Uterus (tissue), 4 donors: ENCODE measurements around the gene MICAL3. TPM values are rescaled to one million over a fixed set of nuclear protein-coding genes. Genes with fewer than 3 reads are reported as not detected.

Source experiments
- DNase-seq, 2 donors: peaks; one replicate each; pipeline ENCODE4 v3.0.0-alpha.2; 2019 to 2020
- H3K27ac ChIP-seq, 2 donors: fragments of 200-600 bp; sonication (generic); 1 replicate in 1 of 2; 2 replicates in 1 of 2; pipeline ENCODE4 v1.5.1; 2016 to 2018
- H3K27me3 ChIP-seq, 2 donors: fragments of 200-600 bp; sonication (generic); one replicate each; pipeline ENCODE4 v1.5.1; 2018 to 2019; ENCODE audit warnings: control low read depth in 1 of 2
- H3K36me3 ChIP-seq, 2 donors: fragments of 200-600 bp; sonication (generic); one replicate each; pipeline ENCODE4 v1.5.1; 2019; ENCODE audit warnings: control low read depth in 1 of 2
- H3K4me1 ChIP-seq, 2 donors: fragments of 200-600 bp; sonication (generic); one replicate each; pipeline ENCODE4 v1.5.1; 2018 to 2019; ENCODE audit warnings: control low read depth in 1 of 2
- H3K4me3 ChIP-seq, 2 donors: fragments of 200-600 bp; sonication (generic); 1 replicate in 1 of 2; 2 replicates in 1 of 2; pipeline ENCODE4 v1.5.1; 2018 to 2019; ENCODE audit warnings: mild to moderate bottlenecking in 1 of 2
- H3K9me3 ChIP-seq, 2 donors: fragments of 200-600 bp; sonication (generic); one replicate each; pipeline ENCODE4 v1.5.1; 2019; ENCODE audit warnings: control low read depth in 1 of 2
- POLR2A ChIP-seq, 2 donors: fragments of 450-650 bp; IDR thresholded peaks; one replicate each; pipeline ENCODE4 v1.6.1; 2016; ENCODE audit warnings: antibody characterized with exemption in 2 of 2, mild to moderate bottlenecking in 1 of 2, moderate library complexity in 1 of 2
- intact Hi-C: fragments of 100-400 bp; cut with DNase I; formaldehyde crosslinking; loops from one replicate; pipeline ENCODE4 v1.15.1; 2023; ENCODE audit warnings: low total_unique reads
- total RNA-seq, 4 donors: library from RNA; depleted of rRNA in 3 of 4; stranded (reverse); fragments of >200 nt in 3 of 4; gene quantifications; one replicate each; pipeline versions ENCODE4 v1.1.0 to v1.2.4, GENCODE V29; 2014 to 2023
- TF ChIP-seq, protein P1 (sequence below), 4 experiments: fragments of 200-600 bp in 2 of 4; fragments of 450-650 bp in 2 of 4; sonication (generic) in 2 of 4; IDR thresholded peaks; one replicate each; pipeline ENCODE4 v1.5.1; 2016 to 2019; ENCODE audit warnings: antibody characterized with exemption in 4 of 4, mild to moderate bottlenecking in 2 of 4, moderate library complexity in 1 of 4
- donor health status: DM: yes; HTN: yes; CAD: no.

The MICAL3 gene
- total RNA-seq, 4 donors from 2014 or later, result 13.5 to 167 (median 47.2) TPM

DNA sequence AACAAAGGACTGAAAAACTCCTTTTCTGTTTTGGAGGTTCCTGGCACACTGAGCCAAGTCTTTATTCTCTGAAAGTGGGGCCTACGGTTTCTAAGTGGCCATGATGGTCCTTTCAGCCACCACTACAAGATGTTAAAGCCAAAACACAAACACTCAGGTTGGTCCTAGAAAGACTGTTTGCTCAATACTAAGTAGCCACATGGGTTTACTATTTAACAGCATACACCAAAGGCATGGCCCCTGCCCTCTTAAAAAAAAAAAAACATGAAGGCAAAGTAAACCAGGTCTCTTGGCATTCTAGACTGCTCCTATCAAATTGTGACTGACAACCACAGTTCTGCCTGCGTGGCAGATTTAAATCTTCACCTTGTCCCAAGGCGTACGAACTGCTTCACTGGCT, 126.5 kb downstream of the MICAL3 start:
- DNase-seq, result no peak
- H3K36me3 ChIP-seq, result no peaks in the 10 kb centered on the region
- H3K4me3 ChIP-seq, result no peak overlapping the region
- H3K4me1 ChIP-seq, result no peaks in the 10 kb centered on the region
- H3K27me3 ChIP-seq, result no peaks in the 10 kb centered on the region
- H3K9me3 ChIP-seq, result no peaks in the 10 kb centered on the region
- intact Hi-C loops, result loop anchor here (10.0 kb wide), 1 partner anchor 73 kb away; no protein-coding TSS in a partner anchor
- TF ChIP-seq, protein P1, sequence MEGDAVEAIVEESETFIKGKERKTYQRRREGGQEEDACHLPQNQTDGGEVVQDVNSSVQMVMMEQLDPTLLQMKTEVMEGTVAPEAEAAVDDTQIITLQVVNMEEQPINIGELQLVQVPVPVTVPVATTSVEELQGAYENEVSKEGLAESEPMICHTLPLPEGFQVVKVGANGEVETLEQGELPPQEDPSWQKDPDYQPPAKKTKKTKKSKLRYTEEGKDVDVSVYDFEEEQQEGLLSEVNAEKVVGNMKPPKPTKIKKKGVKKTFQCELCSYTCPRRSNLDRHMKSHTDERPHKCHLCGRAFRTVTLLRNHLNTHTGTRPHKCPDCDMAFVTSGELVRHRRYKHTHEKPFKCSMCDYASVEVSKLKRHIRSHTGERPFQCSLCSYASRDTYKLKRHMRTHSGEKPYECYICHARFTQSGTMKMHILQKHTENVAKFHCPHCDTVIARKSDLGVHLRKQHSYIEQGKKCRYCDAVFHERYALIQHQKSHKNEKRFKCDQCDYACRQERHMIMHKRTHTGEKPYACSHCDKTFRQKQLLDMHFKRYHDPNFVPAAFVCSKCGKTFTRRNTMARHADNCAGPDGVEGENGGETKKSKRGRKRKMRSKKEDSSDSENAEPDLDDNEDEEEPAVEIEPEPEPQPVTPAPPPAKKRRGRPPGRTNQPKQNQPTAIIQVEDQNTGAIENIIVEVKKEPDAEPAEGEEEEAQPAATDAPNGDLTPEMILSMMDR (IDR thresholded peaks at IDR 0.05), result no peak
- no peak for TF ChIP-seq POLR2A (IDR thresholded peaks at IDR 0.05)
- H3K27ac ChIP-seq, result no peak overlapping the region

DNA sequence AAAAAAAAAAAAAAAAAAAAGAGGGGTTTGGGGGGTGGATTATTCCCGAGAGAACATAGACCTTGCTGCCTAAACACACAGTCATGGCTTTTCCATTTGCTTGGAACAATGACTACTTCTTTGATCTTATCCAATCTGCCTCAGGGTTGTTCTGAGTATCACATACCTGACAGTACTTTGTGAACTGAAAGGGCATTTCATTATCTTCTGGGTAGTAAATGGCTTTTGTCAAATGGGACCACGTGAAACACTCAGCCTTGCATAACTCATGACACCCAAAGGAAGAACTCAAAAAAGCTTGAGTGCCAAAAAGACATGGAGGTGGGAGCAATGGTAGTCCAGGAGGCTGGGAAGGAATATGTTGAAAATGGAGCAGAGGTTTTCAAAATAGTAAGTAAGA, 126.9 kb downstream of the MICAL3 start:
- H3K9me3 ChIP-seq, result no peaks in the 10 kb centered on the region
- H3K27ac ChIP-seq, result no peak overlapping the region
- intact Hi-C loops, result loop anchor here (10.0 kb wide), 1 partner anchor 73 kb away; no protein-coding TSS in a partner anchor
- no peak overlapping the region for H3K4me3 ChIP-seq
- no peaks in the 10 kb centered on the region for H3K27me3 ChIP-seq
- no peak for DNase-seq
- no peaks in the 10 kb centered on the region for H3K36me3 ChIP-seq
- no peaks in the 10 kb centered on the region for H3K4me1 ChIP-seq
- TF ChIP-seq, protein P1 (IDR thresholded peaks at IDR 0.05), result no peak
- TF ChIP-seq POLR2A (IDR thresholded peaks at IDR 0.05), result no peak

DNA sequence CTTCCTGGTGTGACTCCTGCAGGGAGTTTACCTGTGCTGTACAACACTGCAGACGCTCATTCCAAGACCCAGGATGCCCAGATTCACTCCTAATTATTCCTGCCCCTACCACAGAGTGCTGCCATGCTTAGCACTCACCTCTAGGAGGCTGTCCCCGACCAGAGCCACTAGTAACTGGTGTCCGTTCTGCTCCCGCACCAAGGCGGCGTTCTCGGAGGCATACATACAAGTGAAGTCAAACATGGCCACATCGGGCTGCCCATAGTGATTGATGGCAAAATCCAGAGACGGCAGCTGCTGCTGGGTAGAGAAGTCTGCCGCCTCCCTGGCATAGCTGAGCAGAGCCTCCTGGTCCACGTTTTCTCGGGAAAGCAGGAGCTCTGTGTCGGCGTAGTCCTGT, 127.8 kb downstream of the MICAL3 start:
- intact Hi-C loops, result loop anchor here (10.0 kb wide), 1 partner anchor 72 kb away; no protein-coding TSS in a partner anchor
- H3K27me3 ChIP-seq, result no peaks in the 10 kb centered on the region
- H3K27ac ChIP-seq, result no peak overlapping the region
- TF ChIP-seq POLR2A (IDR thresholded peaks at IDR 0.05), result no peak
- TF ChIP-seq, protein P1 (IDR thresholded peaks at IDR 0.05), result no peak
- H3K4me1 ChIP-seq, result no peaks in the 10 kb centered on the region
- no peak for DNase-seq
- no peak overlapping the region for H3K4me3 ChIP-seq
- H3K9me3 ChIP-seq, result no peaks in the 10 kb centered on the region
- no peaks in the 10 kb centered on the region for H3K36me3 ChIP-seq

DNA sequence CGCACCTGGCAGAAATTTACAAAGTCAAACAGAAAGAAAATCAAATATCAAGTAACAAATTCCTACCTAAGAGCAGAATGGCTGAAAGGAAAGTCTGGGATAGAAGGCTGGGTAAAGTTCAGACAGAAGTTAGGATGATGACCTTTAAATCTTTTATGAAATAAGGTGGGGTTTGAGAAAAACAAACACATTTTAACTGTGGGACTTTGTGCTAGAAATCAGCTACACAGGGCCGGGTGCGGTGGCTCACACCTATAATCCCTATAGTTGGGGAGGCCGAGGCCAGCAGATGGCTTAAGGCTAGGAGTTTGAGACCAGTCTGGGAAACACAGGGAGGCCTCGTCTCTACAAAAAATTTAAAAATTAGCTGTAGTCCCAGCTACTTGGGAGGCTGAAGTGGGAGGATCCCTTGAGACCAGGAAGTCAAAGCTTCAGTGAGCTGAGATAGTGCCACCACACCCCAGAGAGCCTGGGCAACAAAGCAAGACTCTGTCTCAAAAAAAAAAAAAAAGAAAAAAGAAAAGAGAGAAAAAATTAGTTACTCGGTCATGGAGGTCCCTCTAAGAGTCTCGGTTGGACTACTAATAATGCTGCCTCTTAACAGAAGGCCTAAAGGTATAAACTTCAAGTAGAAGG, 130.3 kb downstream of the MICAL3 start:
- Histone ChIP-seq H3K27me3 (no peaks in the 10 kb centered on the region), H3K36me3 (no peaks in the 10 kb centered on the region), H3K4me1 (no peaks in the 10 kb centered on the region), H3K9me3 (no peaks in the 10 kb centered on the region), H3K27ac (no peak overlapping the region), H3K4me3 (no peak overlapping the region)
- TF ChIP-seq, protein P1 (IDR thresholded peaks at IDR 0.05), result no peak
- no peak for TF ChIP-seq POLR2A (IDR thresholded peaks at IDR 0.05)
- intact Hi-C loops, result loop anchor here (10.0 kb wide), 1 partner anchor 69 kb away; no protein-coding TSS in a partner anchor
- no peak for DNase-seq

DNA sequence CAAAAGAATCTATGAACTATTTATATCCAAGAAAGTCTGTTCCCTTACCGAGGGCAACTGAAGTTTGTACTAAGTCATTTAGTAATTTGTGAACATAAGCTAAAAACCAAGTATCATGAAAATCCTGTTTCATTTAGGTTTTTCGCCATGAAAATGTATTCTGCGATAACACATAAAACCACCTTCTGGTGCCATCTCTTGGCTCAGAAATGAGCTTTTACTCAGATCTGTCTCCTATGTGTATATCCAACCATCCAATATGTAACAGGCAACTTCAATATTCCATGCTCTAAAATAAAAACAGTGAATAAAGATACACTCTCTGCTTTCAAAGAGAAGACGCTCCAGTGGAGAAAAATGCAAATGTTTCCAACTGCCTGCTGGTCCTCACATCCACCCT, 132.0 kb downstream of the MICAL3 start:
- H3K9me3 ChIP-seq, result no peaks in the 10 kb centered on the region
- TF ChIP-seq, protein P1 (IDR thresholded peaks at IDR 0.05), result no peak
- TF ChIP-seq POLR2A (IDR thresholded peaks at IDR 0.05), result no peak
- no peaks in the 10 kb centered on the region for H3K27me3 ChIP-seq
- no peak for DNase-seq
- no peak overlapping the region for H3K4me3 ChIP-seq
- no peaks in the 10 kb centered on the region for H3K36me3 ChIP-seq
- intact Hi-C loops, result loop anchor here (10.0 kb wide), 1 partner anchor 68 kb away; no protein-coding TSS in a partner anchor
- H3K27ac ChIP-seq, result no peak overlapping the region
- no peaks in the 10 kb centered on the region for H3K4me1 ChIP-seq
